Endometrial microvascular endothelial cells (primary cell): Measurements from ENCODE around the gene ATF6B. TPM values are rescaled to one million over a fixed set of nuclear protein-coding genes. Genes with fewer than 3 reads are reported as not detected.
"Not testable (repeated sequence)": the region's sequence is repeated elsewhere in the genome, so short reads cannot be mapped to it uniquely, and the experiment has no call there.

Experiments
- in situ Hi-C: cut with HindIII; loops from 2 replicates; pipeline ENCODE4 v1.10.0; 2017; ENCODE audit warnings: low sequenced_read_pairs, low pct_unique_long_range_greater_than_20kb; ENCODE audit errors: inconsistent ontology term
- total RNA-seq: library from RNA; depleted of rRNA; stranded (reverse); fragments of >200 nt; gene quantifications from one replicate; pipeline ENCODE4 v1.2.3, GENCODE V29; 2015; ENCODE audit errors: inconsistent ontology term

The ATF6B gene
- total RNA-seq, 1 donor from 2014 or later, result 23.0 TPM

DNA sequence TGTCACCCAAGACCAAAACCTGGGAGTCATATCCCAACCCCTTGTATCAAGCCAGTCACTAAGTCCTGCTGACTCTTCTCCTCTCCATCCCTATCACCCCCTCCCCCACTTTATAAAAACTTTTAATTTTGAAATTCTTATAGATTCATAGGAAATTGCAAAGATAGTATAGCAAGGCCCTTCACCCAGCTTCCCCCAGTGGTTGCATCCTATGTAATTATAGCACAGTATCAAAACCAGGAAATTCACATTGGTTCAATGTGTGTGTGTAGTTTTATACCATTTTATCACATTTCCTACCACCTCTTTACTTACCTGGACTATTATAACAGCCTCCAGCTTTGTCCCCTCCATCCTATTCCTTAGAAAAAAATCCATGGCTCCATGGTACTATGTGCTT is 30.0 kb upstream of the ATF6B start:
- in situ Hi-C loops, result no loop called here

DNA sequence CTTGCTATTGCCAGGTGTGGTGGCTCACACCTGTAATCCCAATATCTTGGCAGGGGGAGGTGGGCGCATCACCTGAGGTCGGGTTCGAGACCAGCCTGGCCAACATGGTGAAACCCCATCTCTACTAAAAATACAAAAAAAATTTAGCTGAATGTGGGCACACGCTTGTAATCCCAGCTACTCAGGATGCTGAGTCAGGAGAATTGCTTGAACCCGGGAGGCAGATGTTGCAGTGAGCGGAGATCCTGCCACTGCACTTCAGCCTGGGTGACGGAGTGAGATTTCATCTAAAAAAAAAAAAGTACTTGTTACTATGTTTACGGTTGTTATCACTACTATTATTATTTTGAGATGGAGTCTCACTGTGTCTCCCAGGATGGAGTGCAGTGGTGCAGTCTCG is 28.8 kb upstream of the ATF6B start:
- in situ Hi-C loops, result no loop called here

DNA sequence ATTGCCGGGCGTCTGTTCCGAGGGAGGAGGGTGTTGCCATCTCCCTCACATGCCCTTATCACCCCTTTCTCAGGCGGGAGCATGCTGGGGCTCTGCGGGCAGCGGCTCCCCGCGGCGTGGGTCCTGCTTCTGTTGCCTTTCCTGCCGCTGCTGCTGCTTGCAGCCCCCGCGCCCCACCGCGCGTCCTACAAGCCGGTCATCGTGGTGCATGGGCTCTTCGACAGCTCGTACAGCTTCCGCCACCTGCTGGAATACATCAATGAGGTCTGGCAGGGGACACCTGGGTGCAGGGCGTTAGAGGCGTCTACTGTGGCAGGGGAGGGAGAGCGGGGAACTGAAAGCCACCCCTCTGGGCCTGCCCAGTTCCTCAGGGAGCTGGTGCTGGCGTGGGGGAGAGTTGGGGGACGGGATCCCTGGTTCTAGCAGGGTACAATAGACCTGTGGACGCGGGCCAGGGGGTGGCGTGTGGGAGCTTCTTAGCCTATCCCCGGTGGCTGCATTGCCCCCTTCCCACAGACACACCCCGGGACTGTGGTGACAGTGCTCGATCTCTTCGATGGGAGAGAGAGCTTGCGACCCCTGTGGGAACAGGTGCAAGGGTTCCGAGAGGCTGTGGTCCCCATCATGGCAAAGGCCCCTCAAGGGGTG is 26.6 kb upstream of the ATF6B start:
- in situ Hi-C loops, result no loop called here

DNA sequence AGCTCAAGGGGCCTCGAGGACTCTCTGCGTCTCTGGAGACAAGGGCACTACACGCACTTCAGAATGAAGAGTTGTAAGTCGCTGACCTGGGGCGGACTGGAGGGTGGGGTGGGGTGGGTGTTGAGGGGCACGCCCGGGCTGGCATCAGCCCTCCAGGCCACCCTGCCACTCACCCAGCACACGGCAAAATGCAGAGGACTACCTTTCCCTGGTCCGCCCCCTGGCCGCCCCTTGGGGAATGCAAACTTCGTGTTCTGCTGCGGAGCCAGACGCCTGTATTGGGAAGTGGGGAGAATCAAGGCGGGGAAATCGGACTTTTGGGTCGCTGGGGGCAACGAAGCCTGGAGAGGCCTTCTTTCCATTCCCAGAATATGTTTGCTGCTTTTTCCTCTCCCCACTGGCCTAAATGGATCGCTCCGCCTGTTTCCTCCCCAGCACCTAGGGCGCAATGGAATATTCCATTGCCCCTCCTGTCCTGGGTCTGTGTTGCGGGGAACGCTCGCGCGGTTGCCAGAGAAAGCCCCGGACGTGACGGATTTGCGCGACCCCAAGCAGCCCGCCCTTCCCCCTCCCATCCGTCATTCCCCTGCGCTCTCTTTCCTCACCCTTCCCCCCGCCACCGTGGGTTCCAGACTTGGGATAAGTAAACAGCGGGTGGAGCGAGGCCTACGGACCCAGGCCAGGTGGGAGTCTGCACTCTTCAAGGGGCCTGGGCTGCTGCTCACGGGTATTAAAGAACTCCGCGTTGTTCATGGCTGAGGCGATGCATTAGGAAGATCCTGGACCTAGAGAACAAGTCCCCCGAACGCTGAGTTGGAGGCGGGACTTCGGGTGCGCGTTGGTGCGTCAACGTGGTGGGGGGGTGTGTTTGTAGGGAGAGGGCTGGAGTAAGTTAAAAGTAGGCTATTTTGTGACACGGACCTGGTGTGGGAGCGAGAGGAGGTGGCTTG is 25.8 kb upstream of the ATF6B start, which contains the start of gene PPT2:
Gene PPT2, plus strand, starts transcription at position 578 of the 950 bp plus-strand sequence. CDS start 454 bp downstream, outside the sequence.
- in situ Hi-C loops, result no loop called here

DNA sequence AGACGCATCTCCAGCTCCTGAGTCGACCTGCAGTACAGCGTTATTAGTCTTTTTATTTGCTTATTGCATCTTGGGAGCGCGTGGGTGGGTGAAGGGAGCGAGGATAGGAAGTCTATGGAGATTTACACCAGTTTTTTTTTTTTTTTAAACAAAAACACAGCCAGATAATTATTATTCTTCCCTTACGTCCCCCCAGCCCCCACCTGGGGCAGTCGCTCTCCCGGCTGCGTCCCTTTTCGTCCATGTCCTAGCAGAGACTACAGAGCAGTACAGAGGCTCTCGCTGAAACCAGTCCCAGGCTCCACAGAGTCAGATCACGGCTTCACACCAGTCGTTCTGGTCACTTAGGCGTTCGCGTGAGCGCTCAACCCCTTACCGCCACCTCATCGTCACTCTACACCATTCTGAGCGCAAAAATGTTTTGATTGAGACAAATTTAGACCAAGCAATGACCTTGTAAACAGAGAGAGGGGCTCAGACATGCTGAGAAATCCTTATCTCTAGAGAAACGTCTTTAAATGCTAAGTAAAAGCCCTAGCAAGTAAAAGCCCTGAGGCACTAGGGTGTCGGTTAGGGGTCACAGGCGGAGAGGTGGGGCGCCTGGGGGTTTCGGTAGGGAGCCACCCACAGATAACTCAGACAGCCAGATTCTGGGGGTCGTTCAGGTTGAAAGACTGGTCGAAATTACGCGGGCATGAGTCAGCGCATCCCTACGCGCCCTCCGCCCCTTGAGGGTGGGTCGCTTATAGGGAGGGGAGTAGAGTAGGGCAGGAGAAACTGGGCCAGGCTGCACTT is 24.9 kb upstream of the ATF6B start:
- in situ Hi-C loops, result no loop called here

DNA sequence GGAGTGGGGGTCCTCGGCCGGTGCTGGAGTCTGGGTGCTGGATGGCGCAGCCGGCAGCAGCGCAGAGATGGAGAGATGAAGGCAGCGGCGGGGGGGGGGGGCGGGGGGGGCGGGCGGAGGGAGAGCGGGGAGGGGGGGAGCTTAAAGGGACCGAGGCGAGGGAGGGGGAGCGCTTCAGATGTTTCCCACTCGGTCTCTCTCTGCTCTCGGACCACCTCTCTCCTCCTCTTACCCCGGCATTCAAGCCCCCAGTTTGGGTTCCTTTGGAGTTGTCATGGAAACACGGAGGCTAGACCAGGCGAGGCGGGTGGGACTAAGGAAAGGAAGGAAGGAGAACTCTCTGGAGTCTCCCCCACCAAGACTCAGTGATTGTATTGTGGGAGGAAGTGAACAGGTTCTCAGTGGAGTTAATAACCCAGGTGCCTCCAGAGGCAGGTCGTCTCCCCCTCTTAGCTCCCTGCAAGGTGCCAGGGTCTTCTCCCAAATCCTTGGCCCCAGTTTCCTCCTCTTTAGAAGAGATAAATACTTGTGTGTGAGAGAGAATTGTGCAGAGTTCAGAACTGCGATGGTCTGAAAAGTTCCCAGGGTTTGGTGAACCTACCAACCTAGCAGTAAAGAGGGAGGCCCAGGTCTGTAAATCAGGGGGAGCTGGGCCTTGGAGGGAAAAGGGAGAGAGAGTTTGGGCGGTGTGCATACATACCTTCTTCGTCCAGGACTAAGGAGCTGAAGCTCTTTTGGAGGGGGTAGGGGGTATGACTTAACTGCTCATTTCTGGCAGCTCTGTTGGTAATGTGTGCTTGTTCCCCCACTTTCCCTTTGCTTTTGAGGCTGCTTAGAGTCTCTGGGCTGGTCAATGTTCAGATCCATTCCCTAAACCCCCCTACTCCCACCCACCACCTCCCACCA is 24.1 kb upstream of the ATF6B start, which contains the start of gene PRRT1:
Gene PRRT1, minus strand, starts transcription at position 77 of the 906 bp plus-strand sequence. CDS start 112 bp downstream, outside the sequence.
- in situ Hi-C loops, result no loop called here

DNA sequence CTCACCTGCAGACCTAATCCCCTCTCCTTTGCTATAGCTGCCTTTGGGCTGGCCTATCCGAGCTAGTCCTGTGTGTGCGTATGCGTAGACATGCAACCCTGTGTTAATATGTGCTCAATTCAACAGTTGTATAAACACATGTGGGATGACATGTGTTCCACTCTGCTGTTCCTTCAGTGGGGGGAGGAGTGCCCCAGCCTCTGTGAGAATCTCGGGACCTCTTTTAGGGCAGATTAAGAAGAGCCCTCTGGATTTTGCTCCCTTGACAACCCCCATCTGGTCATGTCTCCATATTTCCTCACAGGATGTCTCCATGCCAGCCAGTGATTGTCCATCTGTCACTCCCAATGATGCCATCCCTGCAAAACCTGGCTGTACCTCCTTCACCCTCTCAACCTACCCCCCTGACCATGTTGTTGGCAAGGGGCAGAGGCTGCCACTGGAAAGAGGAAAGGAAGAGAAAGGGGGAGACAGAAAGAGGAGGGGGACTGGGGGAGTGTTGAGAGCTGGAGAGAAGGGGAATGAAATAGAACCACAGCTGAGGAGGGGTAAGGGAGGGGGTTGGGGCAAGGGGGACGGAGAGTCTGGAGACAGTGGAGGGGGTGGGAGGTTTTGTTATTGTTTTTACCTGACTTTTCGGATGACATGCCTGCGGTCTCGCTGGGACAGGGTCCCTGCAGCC is 23.3 kb upstream of the ATF6B start:
- in situ Hi-C loops, result no loop called here

DNA sequence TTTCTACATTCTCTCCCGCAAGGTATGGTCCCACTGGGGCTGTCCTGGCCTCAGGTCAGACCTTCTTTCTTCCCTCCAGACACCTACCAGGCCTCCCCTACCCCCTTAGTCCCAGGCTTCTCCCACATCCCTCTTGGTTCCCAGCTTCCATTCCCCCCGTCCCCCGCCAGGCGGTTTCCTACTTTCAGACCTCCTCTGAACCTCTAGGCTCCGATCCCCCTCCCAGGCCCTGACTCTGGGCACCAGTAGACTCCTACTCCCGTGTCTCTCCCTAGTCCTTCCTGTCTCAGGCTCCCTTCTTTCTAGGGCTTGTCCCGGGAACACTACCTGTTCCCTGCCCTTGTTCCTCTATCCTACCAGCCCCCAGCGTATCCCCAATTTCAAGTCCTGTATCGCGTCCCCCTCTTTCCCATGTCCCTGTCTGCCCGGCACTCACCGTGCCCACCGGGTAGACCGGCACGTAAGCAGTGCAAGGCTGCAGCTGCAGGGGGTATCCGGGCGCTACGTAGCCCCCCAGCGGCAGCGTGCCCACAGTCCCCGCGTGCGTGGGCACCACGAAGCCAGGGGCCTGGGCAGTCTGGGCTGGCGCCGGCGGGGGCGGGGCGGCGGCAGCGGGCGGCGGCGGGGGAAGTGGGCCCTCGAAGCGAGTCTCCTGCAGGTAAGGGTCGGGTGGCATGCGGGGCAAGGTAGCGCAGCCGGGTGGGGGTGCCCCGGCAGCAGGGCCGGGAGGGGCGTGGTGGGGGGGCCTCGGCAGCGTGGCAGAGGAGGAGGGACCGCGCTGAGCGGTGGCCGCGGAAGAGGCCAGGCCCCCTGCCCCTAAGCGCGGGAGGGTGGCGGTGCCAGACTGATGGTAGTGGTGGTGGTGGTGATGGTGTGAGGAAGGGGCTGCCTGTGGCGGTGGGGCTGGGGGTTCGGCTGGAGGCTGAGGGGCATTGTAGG is 22.2 kb upstream of the ATF6B start:
- in situ Hi-C loops, result no loop called here

DNA sequence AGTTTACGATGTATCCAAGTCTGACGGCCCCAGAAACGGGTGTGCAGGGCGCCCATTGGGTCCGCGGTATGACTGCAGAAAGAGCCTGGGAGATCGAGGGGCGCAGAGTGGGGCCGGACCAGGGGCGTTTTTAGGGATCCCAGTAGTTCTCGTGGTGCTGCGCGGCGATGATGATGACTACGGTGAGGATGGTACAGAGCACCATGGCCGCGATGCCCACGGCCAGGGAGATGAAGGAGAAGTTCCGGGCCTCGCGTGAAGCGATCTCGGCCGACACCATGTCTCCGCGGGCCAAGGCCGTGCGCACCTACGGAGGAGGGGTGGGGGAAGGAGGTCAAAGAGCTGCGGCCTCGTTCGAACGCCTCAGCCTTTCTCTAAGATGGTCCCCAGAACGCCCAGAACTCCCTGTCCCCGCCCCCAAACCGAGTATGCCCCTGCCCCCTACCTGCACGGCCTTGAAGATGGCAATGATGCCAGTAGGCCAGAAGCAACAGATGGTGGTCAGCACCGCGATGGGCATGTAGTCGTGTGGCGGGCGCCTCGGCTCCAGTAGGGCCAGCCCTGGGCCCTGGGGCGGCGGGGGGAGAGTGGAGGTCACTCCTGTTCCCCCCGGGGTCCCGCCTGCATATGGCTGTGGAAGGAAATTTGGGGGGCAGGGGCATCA is 21.2 kb upstream of the ATF6B start:
- in situ Hi-C loops, result no loop called here

DNA sequence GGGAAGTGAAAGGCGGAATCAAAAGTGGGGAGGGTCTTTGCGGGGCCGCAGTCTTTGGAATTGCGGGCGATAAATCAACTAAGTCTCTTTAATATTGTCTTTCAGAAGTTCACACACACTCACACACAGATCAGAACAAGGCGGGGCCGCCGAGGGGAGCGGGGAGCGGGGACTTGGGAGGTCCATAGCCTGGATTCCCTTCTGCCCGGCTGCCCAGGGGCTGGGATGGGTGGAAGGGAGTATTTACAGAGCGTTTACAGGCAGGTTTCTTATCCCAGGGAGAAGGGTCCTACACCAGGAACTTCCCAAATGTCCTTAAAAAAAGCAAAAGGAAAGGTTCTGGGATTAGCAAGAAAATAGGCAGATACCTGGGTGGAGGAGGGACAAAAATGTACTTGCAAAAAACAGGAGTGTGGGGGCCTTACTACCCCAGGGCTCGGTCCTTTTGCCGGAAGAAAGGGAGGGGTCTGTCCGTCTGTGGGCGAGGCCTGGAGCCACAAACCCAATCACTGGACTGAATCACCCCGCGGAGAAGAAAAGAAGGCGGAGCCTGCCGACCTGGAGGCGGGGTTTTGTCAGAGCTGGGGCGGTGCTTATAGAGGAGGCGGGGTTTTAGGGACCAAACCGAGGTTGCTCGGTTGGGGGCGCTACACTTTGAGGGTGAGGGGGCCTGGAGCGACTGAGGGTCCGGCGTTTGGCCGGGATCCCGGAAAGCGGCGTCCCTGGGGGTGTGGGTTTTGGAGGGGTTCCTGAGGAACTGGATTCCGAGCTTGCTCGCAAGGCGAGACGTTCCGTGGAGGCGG is 20.4 kb upstream of the ATF6B start:
- in situ Hi-C loops, result no loop called here

DNA sequence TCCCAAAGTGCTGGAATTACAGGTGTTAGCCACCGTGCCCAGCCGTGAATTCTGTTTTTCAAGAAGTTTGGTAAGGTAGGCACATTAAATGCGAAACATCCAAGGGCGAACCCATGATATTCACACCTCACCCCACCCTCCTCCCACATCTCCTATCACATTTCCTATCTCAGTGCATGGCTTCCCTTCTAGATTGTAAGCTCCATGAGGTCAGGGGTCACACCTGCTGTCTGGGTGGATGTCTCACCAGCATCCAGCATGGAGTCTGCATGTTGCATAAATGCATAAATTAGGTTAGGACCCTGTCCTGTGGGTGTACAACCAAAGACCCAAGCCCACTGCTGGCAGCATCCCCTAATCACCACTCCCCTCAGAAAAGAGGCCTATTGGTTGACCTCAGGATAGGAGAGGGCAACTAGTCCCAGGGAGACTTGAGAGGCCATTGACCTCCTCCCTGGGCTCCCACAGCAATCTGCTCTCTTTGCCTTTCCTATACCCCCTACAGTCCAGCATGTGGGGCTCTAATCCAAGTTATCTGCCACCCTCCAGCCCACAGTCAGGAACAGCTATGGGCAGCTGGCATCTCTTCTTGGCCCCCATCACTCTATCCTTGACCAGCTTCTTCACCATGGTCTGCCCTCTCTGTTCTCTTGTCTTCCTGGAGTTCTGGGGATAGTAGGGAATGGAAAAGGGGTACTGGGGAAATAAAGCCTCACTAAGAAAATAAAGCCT is 19.5 kb upstream of the ATF6B start:
- in situ Hi-C loops, result no loop called here

DNA sequence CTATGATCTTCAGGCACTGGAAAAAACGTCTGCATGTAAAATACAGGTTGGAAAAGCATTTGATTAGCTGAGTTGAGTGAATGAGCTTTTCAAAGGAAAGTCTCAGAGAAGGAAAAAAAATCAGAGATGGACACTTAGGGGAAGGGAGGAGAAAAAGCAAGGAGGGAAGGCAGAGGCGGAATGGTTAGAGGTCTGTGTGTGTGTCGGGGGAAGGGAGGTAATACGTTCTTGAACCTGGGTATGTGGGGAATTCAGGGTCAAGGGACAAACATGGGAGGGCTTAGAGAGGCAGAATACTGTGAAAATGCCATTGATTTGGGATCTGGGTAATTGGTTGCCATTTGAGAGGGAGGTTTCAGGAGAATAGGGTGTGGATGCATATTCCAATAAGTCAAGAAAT is 18.6 kb upstream of the ATF6B start:
- in situ Hi-C loops, result no loop called here

DNA sequence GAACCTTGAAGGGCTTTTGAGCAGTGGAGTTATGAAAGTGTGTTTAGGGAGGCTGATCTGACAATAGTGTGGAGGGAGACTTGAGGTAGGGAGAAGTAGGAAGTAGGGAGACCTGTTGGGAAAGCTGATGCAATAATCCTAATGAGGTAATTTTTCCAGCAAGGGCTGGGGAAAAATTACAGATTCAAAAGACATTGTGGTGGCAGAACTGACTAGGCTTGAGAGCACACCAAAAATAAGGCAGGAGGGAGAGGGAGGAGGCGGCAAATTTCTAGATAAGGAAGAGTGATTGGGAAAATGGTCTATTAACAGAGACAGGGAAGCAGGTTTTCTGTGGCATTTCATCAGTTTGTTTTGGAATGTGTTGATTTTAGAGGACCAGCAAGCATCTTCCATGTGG is 18.2 kb upstream of the ATF6B start:
- in situ Hi-C loops, result no loop called here

DNA sequence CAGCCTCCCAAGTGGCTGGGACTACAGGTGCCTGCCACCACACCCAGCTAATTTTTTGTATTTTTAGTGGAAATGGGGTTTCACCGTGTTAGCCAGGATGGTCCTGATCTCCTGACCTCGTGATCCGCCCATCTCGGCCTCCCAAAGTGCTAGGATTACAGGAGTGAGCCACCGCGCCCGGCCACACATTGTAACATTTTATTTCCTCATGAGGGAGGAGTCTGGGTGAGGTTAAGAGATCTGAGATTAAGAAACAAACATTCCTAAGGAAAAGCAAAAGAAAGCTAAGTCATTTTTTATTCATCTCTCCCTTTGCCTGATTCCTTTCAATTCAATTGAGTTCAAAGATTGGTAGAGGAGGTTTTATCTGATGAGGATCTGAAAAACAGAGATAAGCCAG is 16.2 kb upstream of the ATF6B start:
- in situ Hi-C loops, result not testable (repeated sequence)
